Hematopoietic multipotent progenitor cell treated with erythropoietin and hydrocortisone succinate and interleukin-3 and kit ligand, for 4 days (in vitro differentiated cells): ENCODE results near the gene CDK3.
"Not testable (repeated sequence)": the region's sequence is repeated elsewhere in the genome, so short reads cannot be mapped to it uniquely, and the experiment has no call there.

Experiments used
- DNase-seq: peaks from one replicate; pipeline ENCODE4 v3.0.0-alpha.2; 2015

The CDK3 gene

GRCh38 chr17:76017481-76018339 is 17.1 kb downstream of the CDK3 start:
- no peak for DNase-seq

- no peak for DNase-seq
Observed at GRCh38 chr17:76018340-76018680, 17.7 kb downstream of the CDK3 start.

GRCh38 chr17:76018801-76019200 is 18.1 kb downstream of the CDK3 start:
- DNase-seq = no peak

GRCh38 chr17:76019833-76020467 is 19.3 kb downstream of the CDK3 start:
- no peak for DNase-seq

- DNase-seq = no peak
Observed at GRCh38 chr17:76022285-76022684, 21.6 kb downstream of the CDK3 start.

GRCh38 chr17:76022973-76023899 is 22.6 kb downstream of the CDK3 start:
- no peak for DNase-seq

GRCh38 chr17:76023900-76024237 is 23.2 kb downstream of the CDK3 start:
- DNase-seq = no peak

- no peak for DNase-seq
Observed at GRCh38 chr17:76024353-76024752, 23.7 kb downstream of the CDK3 start.

GRCh38 chr17:76025294-76025693 is 24.6 kb downstream of the CDK3 start:
- no peak for DNase-seq

GRCh38 chr17:76026714-76027158 is 26.1 kb downstream of the CDK3 start:
- DNase-seq = no peak

- peak; percentile 79 for DNase-seq
Observed at GRCh38 chr17:76027159-76027839, 26.6 kb downstream of the CDK3 start, which contains the start of gene EVPL. TSS of gene EVPL (minus strand) at chr17:76027306. CDS start at chr17:76027198, 108 bp downstream.

GRCh38 chr17:76032073-76032779 is 31.6 kb downstream of the CDK3 start:
- peak; percentile 38 for DNase-seq

GRCh38 chr17:76032780-76033108 is 32.1 kb downstream of the CDK3 start:
- DNase-seq = no peak

GRCh38 chr17:76033139-76033538 is 32.5 kb downstream of the CDK3 start:
- no peak for DNase-seq

- peak; percentile 79 for DNase-seq
Observed at GRCh38 chr17:76034428-76035350, 34.0 kb downstream of the CDK3 start.

- DNase-seq = no peak
Observed at GRCh38 chr17:76036497-76037261, 36.0 kb downstream of the CDK3 start.

GRCh38 chr17:76038050-76038449 is 37.4 kb downstream of the CDK3 start:
- no peak for DNase-seq

- no peak for DNase-seq
Observed at GRCh38 chr17:76039121-76039520, 38.5 kb downstream of the CDK3 start.

GRCh38 chr17:76040376-76040775 is 39.7 kb downstream of the CDK3 start:
- no peak for DNase-seq

GRCh38 chr17:76042868-76043267 is 42.2 kb downstream of the CDK3 start:
- not testable (repeated sequence) for DNase-seq
